Measurements from ENCODE around the gene DMC1. TPM values are rescaled to one million over a fixed set of nuclear protein-coding genes. Genes with fewer than 3 reads are reported as not detected.

The DMC1 gene
- total RNA-seq, 1 experiment from 2014 or later, result 3.2 TPM

DNA sequence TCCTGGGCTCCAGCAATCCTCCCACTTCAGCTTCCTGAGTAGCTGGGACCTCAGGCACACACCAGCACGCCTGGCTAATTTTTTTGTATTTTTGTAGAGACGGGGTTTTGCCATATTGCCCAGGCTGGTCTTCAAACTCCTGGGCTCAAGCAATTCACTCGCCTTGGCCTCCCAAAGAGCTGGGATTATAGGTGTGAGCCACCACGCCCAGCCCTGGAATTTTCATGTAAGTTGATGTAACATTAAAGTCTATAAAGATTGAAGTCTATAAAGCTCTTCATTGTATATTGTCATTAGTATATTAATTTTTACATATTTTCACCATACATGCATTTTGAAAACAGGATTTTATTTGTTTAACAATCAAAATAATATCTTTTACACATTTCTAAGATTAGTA is 51.4 kb downstream of the DMC1 start:
- CTCF ChIA-PET, result no interaction called here
- no peaks in the 10 kb centered on the region for H3K9me3 ChIP-seq (ENCODE audit: control insufficient read depth, insufficient read depth, low read depth, low read length)
- H3K27ac ChIP-seq (ENCODE audit: low read length), result no peak overlapping the region
- TF ChIP-seq POLR2AphosphoS5 (IDR thresholded peaks at IDR 0.05; ENCODE audit: low read depth, low read length) (no peak), TCF7L2 (IDR thresholded peaks at IDR 0.05; ENCODE audit: low read depth, low read length) (no peak), SIN3A (IDR thresholded peaks at IDR 0.05; ENCODE audit: borderline replicate concordance, insufficient read depth, low read depth, low read length) (no peak), CTCF (IDR thresholded peaks at IDR 0.05) (no peak)
- TF ChIP-seq, protein P1, sequence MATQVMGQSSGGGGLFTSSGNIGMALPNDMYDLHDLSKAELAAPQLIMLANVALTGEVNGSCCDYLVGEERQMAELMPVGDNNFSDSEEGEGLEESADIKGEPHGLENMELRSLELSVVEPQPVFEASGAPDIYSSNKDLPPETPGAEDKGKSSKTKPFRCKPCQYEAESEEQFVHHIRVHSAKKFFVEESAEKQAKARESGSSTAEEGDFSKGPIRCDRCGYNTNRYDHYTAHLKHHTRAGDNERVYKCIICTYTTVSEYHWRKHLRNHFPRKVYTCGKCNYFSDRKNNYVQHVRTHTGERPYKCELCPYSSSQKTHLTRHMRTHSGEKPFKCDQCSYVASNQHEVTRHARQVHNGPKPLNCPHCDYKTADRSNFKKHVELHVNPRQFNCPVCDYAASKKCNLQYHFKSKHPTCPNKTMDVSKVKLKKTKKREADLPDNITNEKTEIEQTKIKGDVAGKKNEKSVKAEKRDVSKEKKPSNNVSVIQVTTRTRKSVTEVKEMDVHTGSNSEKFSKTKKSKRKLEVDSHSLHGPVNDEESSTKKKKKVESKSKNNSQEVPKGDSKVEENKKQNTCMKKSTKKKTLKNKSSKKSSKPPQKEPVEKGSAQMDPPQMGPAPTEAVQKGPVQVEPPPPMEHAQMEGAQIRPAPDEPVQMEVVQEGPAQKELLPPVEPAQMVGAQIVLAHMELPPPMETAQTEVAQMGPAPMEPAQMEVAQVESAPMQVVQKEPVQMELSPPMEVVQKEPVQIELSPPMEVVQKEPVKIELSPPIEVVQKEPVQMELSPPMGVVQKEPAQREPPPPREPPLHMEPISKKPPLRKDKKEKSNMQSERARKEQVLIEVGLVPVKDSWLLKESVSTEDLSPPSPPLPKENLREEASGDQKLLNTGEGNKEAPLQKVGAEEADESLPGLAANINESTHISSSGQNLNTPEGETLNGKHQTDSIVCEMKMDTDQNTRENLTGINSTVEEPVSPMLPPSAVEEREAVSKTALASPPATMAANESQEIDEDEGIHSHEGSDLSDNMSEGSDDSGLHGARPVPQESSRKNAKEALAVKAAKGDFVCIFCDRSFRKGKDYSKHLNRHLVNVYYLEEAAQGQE (IDR thresholded peaks at IDR 0.05; ENCODE audit: insufficient read depth in 1 of 2, low read depth in 2 of 2, low read length in 1 of 2), result no peak
- H3K27me3 ChIP-seq (ENCODE audit: control insufficient read depth, insufficient read depth, low read length), result no peaks in the 10 kb centered on the region
- DNase-seq (ENCODE audit: low read depth, low spot score) (no peak), ATAC-seq (no peak)
- in situ Hi-C loops (cut with HindIII; ENCODE audit: low pct_unique_long_range_greater_than_20kb, low sequenced_read_pairs), result no loop called here
- BruUV-seq (replicated peaks), result no TSS peak
- intact Hi-C loops (cut with micrococcal nuclease; ENCODE audit: unreplicated experiment), result no loop called here
- no peaks in the 10 kb centered on the region for H3K4me1 ChIP-seq (ENCODE audit: control insufficient read depth, insufficient read depth, low read length)
- H3K4me3 ChIP-seq (ENCODE audit: low read depth in 2 of 2, low read length in 2 of 2), result no peak overlapping the region
- no peaks in the 10 kb centered on the region for H3K36me3 ChIP-seq (ENCODE audit: control insufficient read depth, insufficient read depth, low read length)
- POLR2A ChIA-PET, result no interaction called here

- no peaks in the 10 kb centered on the region for H3K9me3 ChIP-seq (ENCODE audit: control insufficient read depth, insufficient read depth, low read depth, low read length)
- ChIA-PET CTCF (no interaction called here), POLR2A (no interaction called here)
- intact Hi-C loops (cut with micrococcal nuclease; ENCODE audit: unreplicated experiment), result no loop called here
- H3K36me3 ChIP-seq (ENCODE audit: control insufficient read depth, insufficient read depth, low read length), result no peaks in the 10 kb centered on the region
- no peak overlapping the region for H3K4me3 ChIP-seq (ENCODE audit: low read depth in 2 of 2, low read length in 2 of 2)
- BruUV-seq (replicated peaks), result no TSS peak
- TF ChIP-seq CTCF (IDR thresholded peaks at IDR 0.05) (no peak; the same call in 1 of the 2 replicates), POLR2AphosphoS5 (IDR thresholded peaks at IDR 0.05; ENCODE audit: low read depth, low read length) (no peak)
- in situ Hi-C loops (cut with HindIII; ENCODE audit: low pct_unique_long_range_greater_than_20kb, low sequenced_read_pairs), result no loop called here
- H3K4me1 ChIP-seq (ENCODE audit: control insufficient read depth, insufficient read depth, low read length), result no peaks in the 10 kb centered on the region
- ATAC-seq, result peak; percentile 77
- DNase-seq (ENCODE audit: low read depth, low spot score), result no peak
- H3K27ac ChIP-seq (ENCODE audit: low read length), result no peak overlapping the region
- no peaks in the 10 kb centered on the region for H3K27me3 ChIP-seq (ENCODE audit: control insufficient read depth, insufficient read depth, low read length)
Observed at GRCh38 chr22:38513063-38513462, 56.9 kb downstream of the DMC1 start.
